Smooth muscle cell (in vitro differentiated cells): ENCODE measurements around the gene CCDC28B. TPM values are rescaled to one million over a fixed set of nuclear protein-coding genes. Genes with fewer than 3 reads are reported as not detected.

ENCODE experiments used
- DNase-seq: peaks from one replicate; lab custom pipeline; 2025; ENCODE audit not compliant: unreplicated experiment; lab: John Stamatoyannopoulos, UW
- H2AFZ ChIP-seq: fragments of 200-600 bp; sonication (generic); 2 replicates; pipeline ENCODE4 v1.6.0; 2016; ENCODE audit warnings: antibody characterized with exemption, low read depth, mild to moderate bottlenecking
- H3F3A ChIP-seq: fragments of 200-600 bp; sonication (generic); 2 replicates; pipeline ENCODE4 v1.6.0; 2017; ENCODE audit warnings: antibody characterized with exemption, low read depth
- H3K27ac ChIP-seq: fragments of 200-600 bp; sonication (generic); 2 replicates; pipeline ENCODE4 v1.5.1; 2016; ENCODE audit warnings: low read depth, mild to moderate bottlenecking
- H3K27me3 ChIP-seq: fragments of 200-600 bp; sonication (generic); 2 replicates; pipeline ENCODE4 v1.6.1; 2016; ENCODE audit warnings: low read depth, mild to moderate bottlenecking
- H3K36me3 ChIP-seq: fragments of 200-600 bp; sonication (generic); 2 replicates; pipeline ENCODE4 v1.5.1; 2016; ENCODE audit warnings: low read depth
- H3K4me1 ChIP-seq: fragments of 200-600 bp; sonication (generic); 2 replicates; pipeline ENCODE4 v1.5.1; 2016; ENCODE audit warnings: low read depth
- H3K4me2 ChIP-seq: fragments of 200-600 bp; sonication (generic); 2 replicates; pipeline ENCODE4 v1.6.0; 2016; ENCODE audit warnings: mild to moderate bottlenecking
- H3K4me3 ChIP-seq: fragments of 200-600 bp; sonication (generic); 2 replicates; pipeline ENCODE4 v1.5.1; 2016; ENCODE audit warnings: mild to moderate bottlenecking
- H3K79me2 ChIP-seq: fragments of 200-600 bp; sonication (generic); 2 replicates; pipeline ENCODE4 v1.6.0; 2016; ENCODE audit warnings: low read depth, mild to moderate bottlenecking
- H3K9ac ChIP-seq: fragments of 200-600 bp; sonication (generic); 2 replicates; pipeline ENCODE4 v1.6.0; 2016; ENCODE audit warnings: low read depth
- H3K9me3 ChIP-seq: fragments of 200-600 bp; sonication (generic); replicated peaks from 2 replicates; pipeline ENCODE4 v1.5.1; 2016; ENCODE audit warnings: low read depth
- H4K20me1 ChIP-seq: fragments of 200-600 bp; sonication (generic); 2 replicates; pipeline ENCODE4 v1.6.0; 2016; ENCODE audit warnings: low read depth
- WGBS: methylation state at CpG from one replicate; pipeline ENCODE4 v1.1.7; 2016; ENCODE audit warnings: low lambda C conversion rate; 5-methylcytosine and 5-hydroxymethylcytosine counted together
- polyA plus RNA-seq: library from polyadenylated mRNA; unstranded; fragments of >200 nt; fragmentation: Nextera tagmentation; extraction: Ambion mirVana; gene quantifications from 2 replicates; pipeline ENCODE4 v1.2.1, GENCODE V29; 2016
- total RNA-seq: library from RNA; depleted of rRNA; stranded (reverse); fragments of >200 nt; gene quantifications from 2 replicates; pipeline ENCODE4 v1.2.3, GENCODE V29; 2014
- TF ChIP-seq, protein P1 (sequence below): fragments of 200-600 bp; sonication (generic); IDR thresholded peaks from 2 replicates; pipeline ENCODE4 v1.5.1; 2017; ENCODE audit warnings: borderline replicate concordance, mild to moderate bottlenecking, antibody characterized with exemption; ENCODE audit not compliant: insufficient read depth, poor library complexity, severe bottlenecking

The CCDC28B gene
- total and polyA plus RNA-seq, 2 experiments from 2014 or later = 41.6 to 58.9 TPM

DNA sequence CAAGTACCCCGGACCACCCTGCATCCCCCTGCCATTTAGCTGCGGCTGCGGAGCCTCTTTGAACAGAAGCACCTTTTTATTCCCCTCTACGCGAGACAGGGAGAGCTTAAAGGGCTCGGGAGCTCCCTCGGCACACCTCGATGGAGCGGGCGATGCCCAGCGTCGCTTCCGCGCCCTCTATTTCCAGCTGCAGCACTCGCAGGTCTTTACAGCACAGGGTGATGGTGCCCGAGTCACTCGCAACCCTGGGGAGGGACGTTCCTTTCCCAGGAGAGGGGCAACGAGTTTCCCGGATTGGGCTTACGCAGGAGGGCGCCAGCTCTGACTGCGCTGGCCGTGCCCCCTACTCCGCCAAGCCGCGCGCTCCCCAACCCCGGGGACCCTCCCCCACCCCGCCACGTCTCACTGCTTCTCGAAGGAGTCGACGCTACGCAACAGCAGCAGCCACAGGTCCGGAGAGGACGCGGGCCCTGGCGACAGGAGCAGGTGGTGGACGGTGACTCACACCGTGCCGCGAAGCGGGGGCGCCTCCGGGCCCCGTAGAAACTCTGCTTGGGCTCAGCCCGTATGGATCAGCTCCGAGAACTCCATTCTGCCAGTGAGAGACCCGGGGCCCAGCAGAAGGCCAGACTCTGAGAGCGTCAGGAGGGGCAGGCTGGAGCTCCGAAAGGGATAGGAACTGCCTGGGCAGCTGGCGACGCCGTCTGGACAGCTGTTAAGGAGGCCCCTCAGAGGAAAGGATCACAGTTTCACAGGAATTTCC lies 40.8 kb downstream of the CCDC28B start:
- H3K4me1 ChIP-seq = peaks cover 19% of the 10 kb centered on the region
- WGBS = 1% methylated on average over 54 of the region's 55 CpGs
- peak overlapping the region; percentile 89 for H3K4me2 ChIP-seq
- no peaks in the 10 kb centered on the region for H4K20me1 ChIP-seq
- TF ChIP-seq, protein P1, sequence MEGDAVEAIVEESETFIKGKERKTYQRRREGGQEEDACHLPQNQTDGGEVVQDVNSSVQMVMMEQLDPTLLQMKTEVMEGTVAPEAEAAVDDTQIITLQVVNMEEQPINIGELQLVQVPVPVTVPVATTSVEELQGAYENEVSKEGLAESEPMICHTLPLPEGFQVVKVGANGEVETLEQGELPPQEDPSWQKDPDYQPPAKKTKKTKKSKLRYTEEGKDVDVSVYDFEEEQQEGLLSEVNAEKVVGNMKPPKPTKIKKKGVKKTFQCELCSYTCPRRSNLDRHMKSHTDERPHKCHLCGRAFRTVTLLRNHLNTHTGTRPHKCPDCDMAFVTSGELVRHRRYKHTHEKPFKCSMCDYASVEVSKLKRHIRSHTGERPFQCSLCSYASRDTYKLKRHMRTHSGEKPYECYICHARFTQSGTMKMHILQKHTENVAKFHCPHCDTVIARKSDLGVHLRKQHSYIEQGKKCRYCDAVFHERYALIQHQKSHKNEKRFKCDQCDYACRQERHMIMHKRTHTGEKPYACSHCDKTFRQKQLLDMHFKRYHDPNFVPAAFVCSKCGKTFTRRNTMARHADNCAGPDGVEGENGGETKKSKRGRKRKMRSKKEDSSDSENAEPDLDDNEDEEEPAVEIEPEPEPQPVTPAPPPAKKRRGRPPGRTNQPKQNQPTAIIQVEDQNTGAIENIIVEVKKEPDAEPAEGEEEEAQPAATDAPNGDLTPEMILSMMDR = no peak
- peak overlapping the region; percentile 70 for H3K9ac ChIP-seq
- no peaks in the 10 kb centered on the region for H3K36me3 ChIP-seq
- H3F3A ChIP-seq = peaks cover 21% of the 10 kb centered on the region
- peak overlapping the region; percentile 65 for H3K4me3 ChIP-seq
- H3K9me3 ChIP-seq = no peaks in the 10 kb centered on the region
- H2AFZ ChIP-seq = peak overlapping the region; percentile 91
- no peaks in the 10 kb centered on the region for H3K27me3 ChIP-seq
- peak overlapping the region; percentile 46 for H3K27ac ChIP-seq
- no peaks in the 10 kb centered on the region for H3K79me2 ChIP-seq
- DNase-seq = peak; percentile 30

DNA sequence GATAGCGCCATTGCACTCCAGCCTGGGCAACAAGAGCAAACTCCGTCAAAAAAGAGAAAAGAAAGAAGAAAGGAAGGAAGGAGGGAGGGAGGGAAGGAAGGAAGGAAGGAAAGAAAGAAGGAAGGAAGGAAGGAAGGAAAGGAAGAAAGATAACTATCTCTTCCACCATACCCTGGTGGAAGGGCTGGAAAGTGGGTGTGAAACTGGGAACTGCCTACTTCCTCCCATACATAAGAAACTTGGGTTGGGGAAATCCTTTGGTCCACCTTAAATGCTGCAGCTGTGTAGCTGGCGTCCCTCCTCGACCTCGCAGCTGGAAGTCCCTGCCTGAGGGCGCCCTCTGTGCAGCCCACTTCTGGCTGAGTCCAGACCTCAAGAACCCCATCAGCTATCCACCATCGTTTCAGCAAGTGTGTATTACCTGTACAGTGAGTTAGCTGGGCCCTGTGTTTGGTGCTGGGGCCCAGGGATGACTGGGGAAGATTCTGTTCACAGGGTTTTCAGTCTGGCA lies 42.0 kb downstream of the CCDC28B start:
- no peaks in the 10 kb centered on the region for H3K79me2 ChIP-seq
- peaks cover 12% of the 10 kb centered on the region for H3F3A ChIP-seq
- H3K27ac ChIP-seq = no peak overlapping the region
- H3K36me3 ChIP-seq = no peaks in the 10 kb centered on the region
- no peak overlapping the region for H3K4me3 ChIP-seq
- no peak for DNase-seq
- no peaks in the 10 kb centered on the region for H4K20me1 ChIP-seq
- no peaks in the 10 kb centered on the region for H3K27me3 ChIP-seq
- no peak overlapping the region for H3K4me2 ChIP-seq
- TF ChIP-seq, protein P1 = no peak
- no peak overlapping the region for H2AFZ ChIP-seq
- no peaks in the 10 kb centered on the region for H3K9me3 ChIP-seq
- peaks cover 19% of the 10 kb centered on the region for H3K4me1 ChIP-seq
- WGBS = 34% methylated on average over 7 of the region's 7 CpGs
- no peak overlapping the region for H3K9ac ChIP-seq

DNA sequence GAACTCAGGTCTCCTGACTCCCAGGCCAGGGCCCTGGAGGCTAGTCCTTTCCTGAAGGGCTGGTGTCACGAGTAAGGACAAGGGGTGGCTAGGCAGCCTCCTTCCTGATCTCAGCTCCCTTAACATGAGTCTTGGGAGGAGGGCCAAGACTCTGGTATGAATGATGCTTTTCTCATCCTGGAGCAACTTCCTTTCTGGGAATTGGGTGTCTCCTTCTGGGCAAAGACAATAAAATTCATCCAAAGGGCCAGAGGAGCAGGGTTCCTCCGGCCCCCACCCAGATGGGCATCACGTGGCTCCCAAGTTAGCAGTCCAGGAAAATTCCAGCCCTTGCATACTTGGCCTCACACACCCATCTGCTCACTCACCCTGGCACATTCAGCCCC lies 46.5 kb downstream of the CCDC28B start, which contains the start of gene FAM167B:
TSS of gene FAM167B (plus strand) at position 335 of the 386 bp plus-strand sequence. CDS start 200 bp downstream, outside the sequence.
- Histone ChIP-seq H2AFZ (no peak within 1 kb of the TSS), H4K20me1 (no peaks in the 10 kb centered on the region), H3K4me2 (no peak within 1 kb of the TSS), H3K9ac (no peak within 1 kb of the TSS), H3K9me3 (no peaks in the 10 kb centered on the region), H3K36me3 (no peaks in the 10 kb centered on the region), H3K27me3 (no peaks in the 10 kb centered on the region), H3K4me3 (no peak within 1 kb of the TSS), H3K4me1 (peaks cover 7% of the 10 kb centered on the region), H3K27ac (no peak within 1 kb of the TSS), H3K79me2 (no peaks in the 10 kb centered on the region), H3F3A (no peaks in the 10 kb centered on the region)
- DNase-seq = no peak
- TF ChIP-seq, protein P1 = no peak
- 85% methylated on average over 3 of the region's 3 CpGs for whole genome bisulfite sequencing
